Measurements from ENCODE around the gene LPO. TPM values are rescaled to one million over a fixed set of nuclear protein-coding genes. Genes with fewer than 3 reads are reported as not detected.

The LPO gene
- total and polyA plus RNA-seq, 5 donors from 2014 or later = 0.08 to 0.15 TPM; not detected in 3

GRCh38 chr17:58231641-58232040 lies 6.7 kb upstream of the LPO start:
- Histone ChIP-seq H3K36me3 (ENCODE audit: control insufficient read depth, insufficient read depth, low read length) (no peaks in the 10 kb centered on the region), H3K4me1 (ENCODE audit: control insufficient read depth, insufficient read depth, low read length, poor library complexity, severe bottlenecking) (no peaks in the 10 kb centered on the region), H3K27ac (ENCODE audit: insufficient read depth, low read length, poor library complexity, severe bottlenecking) (no peak overlapping the region), H3K27me3 (ENCODE audit: control insufficient read depth, insufficient read depth, low read length) (peaks cover 11% of the 10 kb centered on the region), H3K4me3 (ENCODE audit: low read depth, low read length) (no peak overlapping the region), H3K9me3 (ENCODE audit: control insufficient read depth in 2 of 2, low read length in 2 of 2) (no peaks in the 10 kb centered on the region)
- ATAC-seq (ENCODE audit: low read depth in 2 of 2) (no peak), DNase-seq (no peak)
- no peak overlapping the region for H3K4me3 Mint-ChIP-seq
- H3K4me1 Mint-ChIP-seq = no peaks in the 10 kb centered on the region
- H3K36me3 Mint-ChIP-seq = no peaks in the 10 kb centered on the region
- no peak overlapping the region for H3K27ac Mint-ChIP-seq
- H3K9me3 Mint-ChIP-seq = no peaks in the 10 kb centered on the region
- H3K27me3 Mint-ChIP-seq = peaks cover 46% of the 10 kb centered on the region

GRCh38 chr17:58232707-58233156 lies 5.7 kb upstream of the LPO start:
- no peak overlapping the region for H3K4me3 ChIP-seq (ENCODE audit: low read depth, low read length)
- H3K27me3 ChIP-seq (ENCODE audit: control insufficient read depth, insufficient read depth, low read length) = peaks cover 14% of the 10 kb centered on the region

GRCh38 chr17:58233543-58233942 lies 4.8 kb upstream of the LPO start:
- H3K36me3 ChIP-seq (ENCODE audit: control insufficient read depth, insufficient read depth, low read length) = no peaks in the 10 kb centered on the region
- peaks cover 44% of the 10 kb centered on the region for H3K27me3 Mint-ChIP-seq
- H3K4me1 Mint-ChIP-seq = no peaks in the 10 kb centered on the region
- no peak overlapping the region for H3K4me3 ChIP-seq (ENCODE audit: low read depth, low read length)
- peaks cover 18% of the 10 kb centered on the region for H3K27me3 ChIP-seq (ENCODE audit: control insufficient read depth, insufficient read depth, low read length)
- H3K36me3 Mint-ChIP-seq = no peaks in the 10 kb centered on the region
- no peak overlapping the region for H3K4me3 Mint-ChIP-seq
- no peak overlapping the region for H3K27ac Mint-ChIP-seq
- no peaks in the 10 kb centered on the region for H3K9me3 Mint-ChIP-seq
- no peaks in the 10 kb centered on the region for H3K4me1 ChIP-seq (ENCODE audit: control insufficient read depth, insufficient read depth, low read length, poor library complexity, severe bottlenecking)
- DNase-seq (no peak), ATAC-seq (ENCODE audit: low read depth in 2 of 2) (peak in 1 of 2 donors; percentile 25)
- no peaks in the 10 kb centered on the region for H3K9me3 ChIP-seq (ENCODE audit: control insufficient read depth in 2 of 2, low read length in 2 of 2)
- no peak overlapping the region for H3K27ac ChIP-seq (ENCODE audit: insufficient read depth, low read length, poor library complexity, severe bottlenecking)

More at GRCh38 chr17:58232707-58233156, 5.7 kb upstream of the LPO start:
- Histone ChIP-seq H3K4me1 (ENCODE audit: control insufficient read depth, insufficient read depth, low read length, poor library complexity, severe bottlenecking) (no peaks in the 10 kb centered on the region), H3K36me3 (ENCODE audit: control insufficient read depth, insufficient read depth, low read length) (no peaks in the 10 kb centered on the region), H3K9me3 (ENCODE audit: control insufficient read depth in 2 of 2, low read length in 2 of 2) (no peaks in the 10 kb centered on the region), H3K27ac (ENCODE audit: insufficient read depth, low read length, poor library complexity, severe bottlenecking) (no peak overlapping the region)
- no peaks in the 10 kb centered on the region for H3K9me3 Mint-ChIP-seq
- H3K4me3 Mint-ChIP-seq = no peak overlapping the region
- H3K27me3 Mint-ChIP-seq = peaks cover 42% of the 10 kb centered on the region
- H3K36me3 Mint-ChIP-seq = no peaks in the 10 kb centered on the region
- DNase-seq (no peak), ATAC-seq (ENCODE audit: low read depth in 2 of 2) (peak; percentile 46 to 59)
- no peaks in the 10 kb centered on the region for H3K4me1 Mint-ChIP-seq
- H3K27ac Mint-ChIP-seq = no peak overlapping the region

- H3K27ac Mint-ChIP-seq = no peak overlapping the region
- H3K27me3 Mint-ChIP-seq = peaks cover 43% of the 10 kb centered on the region
- no peak for ATAC-seq (ENCODE audit: low read depth in 2 of 2)
Measured at GRCh38 chr17:58234512-58234911, 3.9 kb upstream of the LPO start.

GRCh38 chr17:58235821-58236220 lies 2.6 kb upstream of the LPO start:
- Mint-ChIP-seq H3K27me3 (peaks cover 56% of the 10 kb centered on the region), H3K9me3 (no peaks in the 10 kb centered on the region)

More at GRCh38 chr17:58234512-58234911, 3.9 kb upstream of the LPO start:
- no peaks in the 10 kb centered on the region for H3K36me3 ChIP-seq (ENCODE audit: control insufficient read depth, insufficient read depth, low read length)
- no peak for DNase-seq
- H3K4me3 ChIP-seq (ENCODE audit: low read depth, low read length) = no peak overlapping the region
- no peaks in the 10 kb centered on the region for H3K36me3 Mint-ChIP-seq
- H3K4me1 ChIP-seq (ENCODE audit: control insufficient read depth, insufficient read depth, low read length, poor library complexity, severe bottlenecking) = no peaks in the 10 kb centered on the region
- no peaks in the 10 kb centered on the region for H3K4me1 Mint-ChIP-seq
- H3K9me3 ChIP-seq (ENCODE audit: control insufficient read depth in 2 of 2, low read length in 2 of 2) = no peaks in the 10 kb centered on the region
- H3K27ac ChIP-seq (ENCODE audit: insufficient read depth, low read length, poor library complexity, severe bottlenecking) = no peak overlapping the region
- no peak overlapping the region for H3K4me3 Mint-ChIP-seq
- H3K9me3 Mint-ChIP-seq = no peaks in the 10 kb centered on the region
- peaks cover 23% of the 10 kb centered on the region for H3K27me3 ChIP-seq (ENCODE audit: control insufficient read depth, insufficient read depth, low read length)

GRCh38 chr17:58236394-58236793 lies 2.0 kb upstream of the LPO start:
- no peaks in the 10 kb centered on the region for H3K36me3 Mint-ChIP-seq
- H3K4me1 Mint-ChIP-seq = no peaks in the 10 kb centered on the region
- H3K27me3 Mint-ChIP-seq = peaks cover 62% of the 10 kb centered on the region
- H3K4me1 ChIP-seq (ENCODE audit: control insufficient read depth, insufficient read depth, low read length, poor library complexity, severe bottlenecking) = no peaks in the 10 kb centered on the region
- no peak overlapping the region for H3K4me3 Mint-ChIP-seq
- H3K27ac ChIP-seq (ENCODE audit: insufficient read depth, low read length, poor library complexity, severe bottlenecking) = no peak overlapping the region
- H3K9me3 ChIP-seq (ENCODE audit: control insufficient read depth in 2 of 2, low read length in 2 of 2) = no peaks in the 10 kb centered on the region
- H3K9me3 Mint-ChIP-seq = no peaks in the 10 kb centered on the region
- peaks cover 23% of the 10 kb centered on the region for H3K27me3 ChIP-seq (ENCODE audit: control insufficient read depth, insufficient read depth, low read length)
- H3K27ac Mint-ChIP-seq = no peak overlapping the region
- ATAC-seq (ENCODE audit: low read depth in 2 of 2) (no peak), DNase-seq (no peak)
- no peak overlapping the region for H3K4me3 ChIP-seq (ENCODE audit: low read depth, low read length)
- no peaks in the 10 kb centered on the region for H3K36me3 ChIP-seq (ENCODE audit: control insufficient read depth, insufficient read depth, low read length)

More at GRCh38 chr17:58235821-58236220, 2.6 kb upstream of the LPO start:
- Histone ChIP-seq H3K27ac (ENCODE audit: insufficient read depth, low read length, poor library complexity, severe bottlenecking) (no peak overlapping the region), H3K4me1 (ENCODE audit: control insufficient read depth, insufficient read depth, low read length, poor library complexity, severe bottlenecking) (no peaks in the 10 kb centered on the region), H3K36me3 (ENCODE audit: control insufficient read depth, insufficient read depth, low read length) (no peaks in the 10 kb centered on the region), H3K27me3 (ENCODE audit: control insufficient read depth, insufficient read depth, low read length) (peaks cover 23% of the 10 kb centered on the region), H3K9me3 (ENCODE audit: control insufficient read depth in 2 of 2, low read length in 2 of 2) (no peaks in the 10 kb centered on the region), H3K4me3 (ENCODE audit: low read depth, low read length) (no peak overlapping the region)
- H3K36me3 Mint-ChIP-seq = no peaks in the 10 kb centered on the region
- H3K27ac Mint-ChIP-seq = no peak overlapping the region
- H3K4me1 Mint-ChIP-seq = no peaks in the 10 kb centered on the region
- H3K4me3 Mint-ChIP-seq = no peak overlapping the region
- DNase-seq (no peak), ATAC-seq (ENCODE audit: low read depth in 2 of 2) (no peak)

- no peaks in the 10 kb centered on the region for H3K9me3 Mint-ChIP-seq
- no peaks in the 10 kb centered on the region for H3K9me3 ChIP-seq (ENCODE audit: control insufficient read depth in 2 of 2, low read length in 2 of 2)
- no peak overlapping the region for H3K27ac ChIP-seq (ENCODE audit: insufficient read depth, low read length, poor library complexity, severe bottlenecking)
- H3K36me3 Mint-ChIP-seq = no peaks in the 10 kb centered on the region
- peak overlapping the region in 1 of 3 donors; percentile 74 for H3K27ac Mint-ChIP-seq
- H3K4me1 Mint-ChIP-seq = no peaks in the 10 kb centered on the region
- no peak for ATAC-seq (ENCODE audit: low read depth in 2 of 2)
- no peaks in the 10 kb centered on the region for H3K36me3 ChIP-seq (ENCODE audit: control insufficient read depth, insufficient read depth, low read length)
- H3K4me3 Mint-ChIP-seq = no peak overlapping the region
- DNase-seq = no peak
- H3K27me3 Mint-ChIP-seq = peaks cover 63% of the 10 kb centered on the region
- no peaks in the 10 kb centered on the region for H3K4me1 ChIP-seq (ENCODE audit: control insufficient read depth, insufficient read depth, low read length, poor library complexity, severe bottlenecking)
- H3K4me3 ChIP-seq (ENCODE audit: low read depth, low read length) = no peak overlapping the region
- H3K27me3 ChIP-seq (ENCODE audit: control insufficient read depth, insufficient read depth, low read length) = peaks cover 19% of the 10 kb centered on the region
Measured at GRCh38 chr17:58239987-58240386, 1.6 kb downstream of the LPO start.

- no peaks in the 10 kb centered on the region for H3K9me3 Mint-ChIP-seq
- no peak overlapping the region for H3K4me3 ChIP-seq (ENCODE audit: low read depth, low read length)
- no peak overlapping the region for H3K27ac ChIP-seq (ENCODE audit: insufficient read depth, low read length, poor library complexity, severe bottlenecking)
- H3K36me3 Mint-ChIP-seq = no peaks in the 10 kb centered on the region
- H3K4me3 Mint-ChIP-seq = no peak overlapping the region
- H3K4me1 ChIP-seq (ENCODE audit: control insufficient read depth, insufficient read depth, low read length, poor library complexity, severe bottlenecking) = no peaks in the 10 kb centered on the region
- peaks cover 54% of the 10 kb centered on the region for H3K27me3 Mint-ChIP-seq
- no peak for DNase-seq
- no peak overlapping the region for H3K27ac Mint-ChIP-seq
- H3K4me1 Mint-ChIP-seq = no peaks in the 10 kb centered on the region
- no peaks in the 10 kb centered on the region for H3K9me3 ChIP-seq (ENCODE audit: control insufficient read depth in 2 of 2, low read length in 2 of 2)
- no peaks in the 10 kb centered on the region for H3K36me3 ChIP-seq (ENCODE audit: control insufficient read depth, insufficient read depth, low read length)
- peaks cover 11% of the 10 kb centered on the region for H3K27me3 ChIP-seq (ENCODE audit: control insufficient read depth, insufficient read depth, low read length)
- ATAC-seq (ENCODE audit: low read depth in 2 of 2) = no peak
Measured at GRCh38 chr17:58242171-58242784, 3.9 kb downstream of the LPO start.
